Esophagus muscularis mucosa (tissue), 4 donors: ENCODE results near the gene MUC15.

Experiments
- CTCF ChIP-seq, 3 experiments: fragments of 200-600 bp in 2 of 3; fragments of 450-650 bp in 1 of 3; sonication (generic) in 2 of 3; IDR thresholded peaks; one replicate each; pipeline ENCODE4 v1.5.1; 2017 to 2019; ENCODE audit warnings: antibody characterized with exemption in 3 of 3, mild to moderate bottlenecking in 2 of 3, moderate library complexity in 1 of 3
- EP300 ChIP-seq: sonication (generic); formaldehyde crosslinking; IDR thresholded peaks from one replicate; pipeline ENCODE4 v1.6.1; 2017; ENCODE audit warnings: antibody characterized with exemption
- POLR2A ChIP-seq: fragments of 450-650 bp; IDR thresholded peaks from one replicate; pipeline ENCODE4 v1.6.1; 2017; ENCODE audit warnings: antibody characterized with exemption, moderate library complexity, mild to moderate bottlenecking, low read depth

- TF ChIP-seq CTCF (IDR thresholded peaks at IDR 0.05) (no peak), POLR2A (no peak), EP300 (no peak)
Observed at GRCh38 chr11:26618441-26618840, 46.4 kb upstream of the MUC15 start.
